NCI-H187 (cell line): Measurements from ENCODE around the gene CEP41.

ENCODE experiments used
- DNase-seq, 2 experiments: peaks; one replicate each; lab custom pipeline; 2025; lab: John Stamatoyannopoulos, UW

Gene CEP41

GRCh38 chr7:130350945-130351790 lies 89.6 kb downstream of the CEP41 start:
- DNase-seq, result peak; percentile 41 to 62

GRCh38 chr7:130349911-130350782 lies 90.7 kb downstream of the CEP41 start:
- DNase-seq, result peak; percentile 41 to 62

GRCh38 chr7:130346941-130347340 lies 93.9 kb downstream of the CEP41 start:
- no peak for DNase-seq

- DNase-seq, result no peak
Observed at GRCh38 chr7:130346177-130346905, 94.5 kb downstream of the CEP41 start.

GRCh38 chr7:130345725-130346124 lies 95.1 kb downstream of the CEP41 start:
- no peak for DNase-seq

GRCh38 chr7:130345136-130345535 lies 95.7 kb downstream of the CEP41 start:
- DNase-seq, result peak; percentile 76 to 87

- DNase-seq, result no peak
Observed at GRCh38 chr7:130344271-130344866, 96.4 kb downstream of the CEP41 start, which contains the start of gene CPA5. TSS of gene CPA5 (plus strand) at chr7:130344816. CDS start at chr7:130346486, 1,670 bp downstream.
